BLaER1 treated with 17β-estradiol and CSF1 and Interleukin-3, amounts not matched to agents 10 nM and 100 nM (cell line): Measurements from ENCODE around the gene OTOG.
A peak's percentile ranks its signal among the peaks of the same experiment; 100 is the strongest.

Experiments used
- H3K27ac ChIP-seq, 11 experiments: shearing (Covaris generic); formaldehyde crosslinking; 2 replicates each; pipeline ENCODE4 v1.8.1; 2022
- H3K27me3 ChIP-seq, 11 experiments: shearing (Covaris generic); formaldehyde crosslinking; 2 replicates each; pipeline ENCODE4 v1.8.1; 2022
- H3K36me3 ChIP-seq, 11 experiments: shearing (Covaris generic); formaldehyde crosslinking; 2 replicates each; pipeline ENCODE4 v1.8.1; 2022
- H3K4me1 ChIP-seq, 10 experiments: shearing (Covaris generic); formaldehyde crosslinking; 2 replicates each; pipeline ENCODE4 v1.8.1; 2022
- H3K4me2 ChIP-seq, 11 experiments: shearing (Covaris generic); formaldehyde crosslinking; 2 replicates each; pipeline ENCODE4 v1.8.1; 2022
- H3K4me3 ChIP-seq, 10 experiments: shearing (Covaris generic); formaldehyde crosslinking; 2 replicates each; pipeline ENCODE4 v1.8.1; 2022
- H3K9ac ChIP-seq, 11 experiments: shearing (Covaris generic); formaldehyde crosslinking; 2 replicates each; pipeline ENCODE4 v1.8.1; 2022
- H3K9me3 ChIP-seq, 11 experiments: shearing (Covaris generic); formaldehyde crosslinking; replicated peaks in 1 of 11; 2 replicates each; pipeline ENCODE4 v1.8.1; 2022
- H4K20me1 ChIP-seq, 11 experiments: shearing (Covaris generic); formaldehyde crosslinking; 2 replicates each; pipeline ENCODE4 v1.8.1; 2022
- Cebpa-rat ChIP-seq, 11 experiments: shearing (Covaris generic); IDR thresholded peaks; 2 replicates each; pipeline ENCODE4 v1.8.1; 2022

Gene OTOG

DNA sequence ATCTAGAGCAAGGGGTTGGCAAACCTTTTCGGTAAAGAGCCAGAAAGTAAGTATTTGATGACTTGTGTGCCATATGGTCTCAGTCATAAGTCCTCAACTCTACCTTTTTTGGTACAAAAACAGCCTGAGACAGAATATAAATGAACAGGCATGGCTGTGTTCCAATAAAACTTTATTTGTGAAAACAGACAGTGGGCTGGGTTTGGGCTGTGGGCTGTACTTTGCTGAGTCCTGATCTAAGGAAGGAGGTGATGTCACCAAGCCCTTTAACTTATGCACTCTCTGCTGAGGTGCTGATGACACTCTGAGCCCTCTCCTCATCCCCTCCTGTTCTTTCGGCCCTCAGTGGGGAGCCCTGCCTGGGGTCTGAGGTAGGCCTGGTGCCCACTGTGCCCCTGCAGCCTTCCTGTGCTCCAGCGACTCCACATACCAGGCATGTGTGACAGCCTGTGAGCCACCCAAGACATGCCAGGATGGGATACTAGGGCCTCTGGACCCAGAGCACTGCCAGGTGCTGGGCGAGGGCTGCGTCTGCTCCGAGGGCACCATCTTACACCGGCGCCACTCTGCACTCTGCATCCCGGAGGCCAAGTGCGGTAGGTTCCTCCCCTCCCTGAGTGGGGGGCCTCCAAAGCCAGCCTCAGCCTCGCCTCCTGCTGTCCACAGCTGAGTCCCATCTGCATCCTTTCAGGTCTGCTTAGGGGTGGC, 86.4 kb downstream of the OTOG start:
- no peak overlapping the region for H3K4me3 ChIP-seq
- no peaks in the 10 kb centered on the region for H3K36me3 ChIP-seq
- H4K20me1 ChIP-seq, result no peaks in the 10 kb centered on the region
- H3K27ac ChIP-seq, result 0 out of 22 replicates have a peak overlapping the region, but pooled peaks of 1 of the 11 experiments have one; percentile 15
- H3K27me3 ChIP-seq, result no peaks in the 10 kb centered on the region
- no peak for TF ChIP-seq Cebpa-rat (IDR thresholded peaks at IDR 0.05)
- no peak overlapping the region for H3K9ac ChIP-seq
- H3K4me2 ChIP-seq, result peak overlapping the region in 1 of 11 experiments; percentile 37; a peak in 1 of 22 replicates
- no peaks in the 10 kb centered on the region for H3K9me3 ChIP-seq
- H3K4me1 ChIP-seq, result peaks cover 0 to 19% (median 10%) of the 10 kb centered on the region in 10 experiments; a peak in 12 of 20 replicates

DNA sequence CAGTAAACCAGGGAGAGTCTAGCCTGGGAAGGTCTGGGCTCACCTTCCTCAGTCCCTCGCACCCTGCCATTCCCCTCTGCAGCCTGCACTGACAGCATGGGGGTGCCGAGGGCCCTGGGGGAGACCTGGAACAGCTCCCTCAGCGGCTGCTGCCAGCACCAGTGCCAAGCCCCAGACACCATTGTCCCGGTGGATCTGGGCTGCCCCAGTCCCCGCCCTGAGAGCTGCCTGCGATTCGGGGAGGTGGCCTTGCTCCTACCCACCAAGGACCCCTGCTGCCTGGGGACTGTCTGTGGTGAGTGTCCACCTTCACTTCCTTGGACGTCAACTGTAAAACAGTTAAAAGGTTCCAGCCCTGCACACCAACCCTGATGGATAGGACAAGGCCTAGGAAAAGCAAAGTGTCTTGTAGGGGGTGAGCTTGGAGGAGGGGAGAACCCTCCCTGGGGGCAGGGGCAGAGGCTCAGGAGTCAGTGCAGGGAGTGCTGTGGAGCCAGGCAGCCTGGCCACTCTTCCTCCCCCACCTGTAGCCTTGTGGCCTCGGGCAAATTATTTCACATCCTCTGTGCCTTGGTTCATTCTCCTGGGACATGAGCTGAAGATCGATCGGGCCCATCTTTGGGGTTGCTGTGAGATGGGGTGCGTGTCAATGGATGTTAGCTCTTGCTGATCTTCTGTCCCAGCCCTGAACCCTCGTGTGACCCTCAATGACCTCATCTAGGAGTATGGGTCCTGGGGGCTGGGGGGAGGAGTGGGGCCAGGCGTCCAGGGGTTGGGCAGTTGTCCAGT, 87.1 kb downstream of the OTOG start:
- Histone ChIP-seq H3K36me3 (no peaks in the 10 kb centered on the region), H3K9ac (no peak overlapping the region), H3K27me3 (no peaks in the 10 kb centered on the region), H3K4me1 (peaks cover 0 to 19% (median 10%) of the 10 kb centered on the region in 10 experiments; a peak in 12 of 20 replicates), H3K4me2 (peak overlapping the region in 6 of 11 experiments; percentile 27 to 47 (median 39); a peak in 8 of 22 replicates), H4K20me1 (no peaks in the 10 kb centered on the region), H3K4me3 (no peak overlapping the region), H3K9me3 (no peaks in the 10 kb centered on the region), H3K27ac (0 out of 22 replicates have a peak overlapping the region, but pooled peaks of 1 of the 11 experiments have one; percentile 15)
- no peak for TF ChIP-seq Cebpa-rat (IDR thresholded peaks at IDR 0.05)

DNA sequence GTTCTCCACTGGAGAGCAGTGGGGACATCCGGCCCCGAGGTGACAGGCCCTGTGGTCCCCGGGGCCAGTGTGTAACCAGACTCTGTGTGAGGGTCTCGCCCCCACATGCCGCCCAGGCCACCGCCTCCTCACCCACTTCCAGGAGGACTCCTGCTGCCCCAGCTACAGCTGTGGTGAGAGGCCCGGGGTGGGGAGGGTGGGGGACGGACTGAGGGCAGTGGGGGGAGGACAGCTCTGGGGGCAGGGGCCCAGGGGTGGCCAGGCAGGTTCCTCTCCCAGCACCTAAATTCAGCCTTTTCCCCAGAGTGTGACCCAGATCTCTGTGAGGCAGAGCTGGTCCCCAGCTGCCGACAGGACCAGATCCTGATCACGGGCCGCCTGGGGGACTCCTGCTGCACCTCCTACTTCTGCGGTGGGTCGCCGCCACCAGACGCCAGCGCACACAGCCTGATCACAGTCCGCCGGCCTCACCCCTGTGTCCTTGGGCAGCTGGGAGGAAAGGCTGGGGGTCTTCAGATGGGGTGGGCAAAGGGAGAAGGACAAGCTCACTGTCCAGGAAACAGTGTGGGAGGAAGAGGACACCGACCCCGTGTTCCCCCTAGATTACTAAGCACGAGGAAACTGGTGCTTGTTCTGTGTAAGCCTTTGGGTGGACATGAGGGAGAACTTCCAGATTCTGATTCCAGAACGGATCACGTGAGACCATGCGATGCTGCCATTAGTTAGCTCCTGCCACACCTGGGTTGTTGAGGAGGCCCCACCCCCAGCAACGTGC, 87.9 kb downstream of the OTOG start:
- Histone ChIP-seq H3K9ac (no peak overlapping the region), H3K4me2 (peak overlapping the region in 6 of 11 experiments; percentile 27 to 47 (median 39); a peak in 6 of 22 replicates), H3K4me1 (peaks cover 1 to 21% (median 11%) of the 10 kb centered on the region in 10 experiments; a peak in 18 of 20 replicates), H3K27ac (no peak overlapping the region), H3K27me3 (no peaks in the 10 kb centered on the region), H3K4me3 (no peak overlapping the region), H3K36me3 (no peaks in the 10 kb centered on the region), H4K20me1 (no peaks in the 10 kb centered on the region), H3K9me3 (no peaks in the 10 kb centered on the region)
- no peak for TF ChIP-seq Cebpa-rat (IDR thresholded peaks at IDR 0.05)

DNA sequence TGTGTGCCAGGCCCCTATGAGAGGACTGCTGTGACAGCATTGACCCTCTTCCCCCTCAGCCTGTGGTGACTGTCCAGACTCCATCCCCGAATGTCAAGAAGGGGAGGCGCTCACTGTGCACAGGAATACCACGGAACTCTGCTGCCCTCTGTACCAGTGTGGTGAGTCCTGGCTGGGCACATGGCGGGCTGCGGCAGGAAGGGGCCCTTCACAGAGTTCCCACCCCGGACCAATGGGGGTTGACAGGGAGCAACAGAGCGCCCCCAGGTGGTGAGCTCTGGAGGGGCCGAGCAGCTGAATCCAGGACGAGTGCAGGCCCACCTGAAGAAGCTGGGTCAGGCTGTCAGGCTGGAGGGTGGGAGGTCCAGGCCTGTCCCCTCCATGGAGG, 88.5 kb downstream of the OTOG start:
- no peak overlapping the region for H3K4me3 ChIP-seq
- H3K9ac ChIP-seq, result no peak overlapping the region
- no peaks in the 10 kb centered on the region for H3K9me3 ChIP-seq
- TF ChIP-seq Cebpa-rat (IDR thresholded peaks at IDR 0.05), result no peak
- no peak overlapping the region for H3K27ac ChIP-seq
- no peaks in the 10 kb centered on the region for H4K20me1 ChIP-seq
- H3K4me2 ChIP-seq, result no peak overlapping the region
- no peaks in the 10 kb centered on the region for H3K27me3 ChIP-seq
- H3K36me3 ChIP-seq, result no peaks in the 10 kb centered on the region
- peaks cover 7 to 27% (median 17%) of the 10 kb centered on the region in 10 experiments for H3K4me1 ChIP-seq

DNA sequence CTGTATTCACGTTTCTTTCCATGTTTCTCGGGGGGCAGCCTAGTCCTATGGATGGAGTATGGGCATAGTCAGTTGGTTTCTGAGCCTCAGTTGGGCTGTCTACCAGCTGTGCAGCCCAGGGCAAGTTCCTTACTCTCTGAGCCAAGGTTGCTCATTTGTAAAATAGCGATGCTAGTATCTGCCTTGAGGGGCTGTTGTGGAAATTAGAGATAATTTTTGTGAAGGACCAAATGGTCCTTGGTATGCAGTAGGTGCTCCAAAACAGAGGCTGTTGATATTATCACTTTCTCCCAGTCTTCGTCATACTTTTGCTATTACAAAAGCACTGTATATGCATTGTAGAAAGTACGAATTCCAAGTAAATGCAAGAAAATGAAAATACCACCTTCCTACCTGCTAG, 89.7 kb downstream of the OTOG start:
- Histone ChIP-seq H3K27me3 (no peaks in the 10 kb centered on the region), H3K4me2 (no peak overlapping the region), H3K9ac (no peak overlapping the region), H4K20me1 (no peaks in the 10 kb centered on the region), H3K27ac (no peak overlapping the region), H3K36me3 (no peaks in the 10 kb centered on the region), H3K4me1 (peaks cover 9 to 26% (median 19%) of the 10 kb centered on the region in 10 experiments), H3K9me3 (no peaks in the 10 kb centered on the region), H3K4me3 (no peak overlapping the region)
- no peak for TF ChIP-seq Cebpa-rat (IDR thresholded peaks at IDR 0.05)

DNA sequence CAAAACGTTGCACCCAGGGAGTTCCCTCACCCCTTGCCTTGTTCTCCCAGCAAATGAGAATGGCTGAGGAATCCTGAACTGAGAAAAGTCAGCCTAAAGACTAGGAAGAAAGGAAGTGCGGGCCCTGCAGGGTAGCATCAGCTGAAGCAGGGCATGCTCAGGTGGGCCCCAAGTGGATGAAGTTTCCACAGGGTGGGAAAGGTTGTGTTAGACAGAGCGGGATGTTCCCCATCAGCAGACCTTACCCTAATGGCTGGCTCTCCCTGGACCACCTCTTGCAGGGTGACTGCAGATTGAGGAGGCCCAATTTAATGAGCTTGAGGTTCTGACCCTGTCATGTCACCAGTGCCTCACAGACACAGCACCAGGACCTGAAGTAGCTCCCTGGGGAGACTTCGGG, 90.8 kb downstream of the OTOG start:
- Histone ChIP-seq H3K27ac (no peak overlapping the region), H3K9me3 (no peaks in the 10 kb centered on the region), H3K9ac (no peak overlapping the region), H4K20me1 (no peaks in the 10 kb centered on the region), H3K36me3 (no peaks in the 10 kb centered on the region), H3K4me3 (no peak overlapping the region), H3K27me3 (no peaks in the 10 kb centered on the region), H3K4me2 (no peak overlapping the region), H3K4me1 (peaks cover 9 to 30% (median 27%) of the 10 kb centered on the region in 10 experiments)
- no peak for TF ChIP-seq Cebpa-rat (IDR thresholded peaks at IDR 0.05)

DNA sequence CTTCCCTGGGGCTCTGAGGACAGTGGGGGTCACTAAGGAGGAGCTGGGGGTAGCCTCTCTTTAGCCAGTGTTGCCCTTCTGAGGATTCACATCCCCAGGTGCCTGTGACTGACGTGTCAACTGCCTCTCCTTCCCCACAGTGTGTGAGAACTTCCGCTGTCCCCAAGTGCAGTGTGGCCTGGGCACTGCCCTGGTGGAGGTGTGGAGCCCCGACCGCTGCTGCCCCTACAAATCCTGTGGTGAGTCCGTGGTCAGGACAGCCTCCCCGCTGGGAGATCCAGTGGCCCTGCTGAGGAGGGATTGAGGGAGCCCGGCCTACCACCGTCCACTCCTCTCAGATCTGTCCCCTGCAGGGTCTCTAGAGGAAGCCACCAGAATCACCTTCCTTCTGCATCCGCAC, 91.3 kb downstream of the OTOG start:
- no peak for TF ChIP-seq Cebpa-rat (IDR thresholded peaks at IDR 0.05)
- H4K20me1 ChIP-seq, result no peaks in the 10 kb centered on the region

DNA sequence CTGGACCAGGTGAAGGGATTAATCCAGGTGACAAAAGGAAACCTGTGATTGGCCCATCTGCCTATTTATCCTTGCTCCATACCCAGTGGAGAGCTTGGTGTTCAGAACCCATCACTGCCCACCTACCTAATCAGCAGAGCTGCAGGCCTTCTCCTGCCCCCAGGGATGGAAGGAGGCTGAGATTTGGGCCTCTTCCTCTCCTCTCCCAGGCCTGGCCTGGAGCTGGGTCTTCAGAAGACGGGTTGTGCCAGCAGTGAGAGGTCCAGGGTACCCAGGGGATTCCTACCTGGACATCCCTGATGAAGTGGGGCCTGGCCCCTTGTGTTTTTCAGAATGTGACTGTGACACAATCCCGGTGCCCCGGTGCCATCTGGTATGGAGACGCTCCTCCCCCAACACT, 92.0 kb downstream of the OTOG start:
- TF ChIP-seq Cebpa-rat (IDR thresholded peaks at IDR 0.05), result no peak
- Histone ChIP-seq H3K9me3 (no peaks in the 10 kb centered on the region), H3K27me3 (no peaks in the 10 kb centered on the region), H3K27ac (no peak overlapping the region), H3K4me3 (no peak overlapping the region), H4K20me1 (no peaks in the 10 kb centered on the region), H3K36me3 (no peaks in the 10 kb centered on the region), H3K9ac (no peak overlapping the region), H3K4me2 (no peak overlapping the region), H3K4me1 (peaks cover 9 to 27% (median 22%) of the 10 kb centered on the region in 10 experiments)

More for the DNA sequence above, 91.3 kb downstream of the OTOG start:
- Histone ChIP-seq H3K4me3 (no peak overlapping the region), H3K4me2 (no peak overlapping the region), H3K9me3 (no peaks in the 10 kb centered on the region), H3K4me1 (peaks cover 9 to 30% (median 27%) of the 10 kb centered on the region in 10 experiments), H3K27me3 (no peaks in the 10 kb centered on the region), H3K27ac (no peak overlapping the region), H3K9ac (no peak overlapping the region), H3K36me3 (no peaks in the 10 kb centered on the region)

DNA sequence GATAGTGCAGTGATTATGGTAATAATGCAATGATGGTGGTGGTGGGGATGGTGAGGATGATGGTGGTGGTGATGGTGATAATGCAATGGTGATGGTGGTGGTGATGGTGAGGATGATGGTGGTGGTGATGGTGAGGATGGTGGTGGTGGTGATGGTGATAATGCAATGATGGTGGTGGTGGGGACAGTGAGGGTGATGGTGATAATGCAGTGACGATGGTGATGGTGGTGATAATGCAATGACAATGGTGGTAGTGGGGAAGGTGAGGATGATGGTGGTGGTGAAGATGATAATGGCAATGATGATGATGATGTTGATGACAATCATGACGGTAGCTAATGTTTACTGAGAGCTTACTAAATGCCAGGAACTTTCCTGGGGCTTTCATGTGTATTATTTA, 92.7 kb downstream of the OTOG start:
- Histone ChIP-seq H4K20me1 (no peaks in the 10 kb centered on the region), H3K9ac (no peak overlapping the region), H3K27me3 (no peaks in the 10 kb centered on the region), H3K4me1 (peaks cover 9 to 22% (median 18%) of the 10 kb centered on the region in 10 experiments; a peak in 19 of 20 replicates), H3K9me3 (no peaks in the 10 kb centered on the region), H3K4me2 (peak overlapping the region in 7 of 11 experiments; percentile 25 to 77 (median 56); a peak in 9 of 22 replicates), H3K4me3 (no peak overlapping the region), H3K27ac (no peak overlapping the region), H3K36me3 (no peaks in the 10 kb centered on the region)
- no peak for TF ChIP-seq Cebpa-rat (IDR thresholded peaks at IDR 0.05)
